T follicular helper cell (primary cell): ENCODE measurements around the gene TAMM41.
"Not testable (repeated sequence)": the region's sequence is repeated elsewhere in the genome, so short reads cannot be mapped to it uniquely, and the experiment has no call there.

ENCODE experiments used
- DNase-seq: peaks from one replicate; pipeline ENCODE4 v3.0.0-alpha.2; 2020; ENCODE audit warnings: low read depth

TAMM41 gene

DNA sequence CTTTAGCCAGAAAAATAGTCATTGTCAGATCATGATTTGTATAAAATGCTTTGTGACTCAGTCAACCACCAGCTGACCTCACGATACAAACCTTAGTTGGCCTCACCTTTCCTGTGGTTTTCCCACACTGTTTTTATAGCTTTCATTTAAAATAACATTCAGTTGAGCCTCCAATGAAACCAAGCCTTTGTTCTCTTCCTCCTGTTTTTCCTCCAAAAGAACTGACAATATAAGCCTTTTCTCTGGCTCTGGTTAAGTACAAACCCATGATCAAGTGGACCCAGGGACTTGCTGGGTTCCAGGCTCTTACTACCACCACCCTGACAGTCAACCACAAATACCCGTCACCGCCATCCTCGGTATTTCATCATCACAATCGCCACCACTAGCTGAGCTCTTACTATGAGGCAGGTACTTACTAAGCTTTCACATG is 81.7 kb downstream of the TAMM41 start:
- no peak for DNase-seq

DNA sequence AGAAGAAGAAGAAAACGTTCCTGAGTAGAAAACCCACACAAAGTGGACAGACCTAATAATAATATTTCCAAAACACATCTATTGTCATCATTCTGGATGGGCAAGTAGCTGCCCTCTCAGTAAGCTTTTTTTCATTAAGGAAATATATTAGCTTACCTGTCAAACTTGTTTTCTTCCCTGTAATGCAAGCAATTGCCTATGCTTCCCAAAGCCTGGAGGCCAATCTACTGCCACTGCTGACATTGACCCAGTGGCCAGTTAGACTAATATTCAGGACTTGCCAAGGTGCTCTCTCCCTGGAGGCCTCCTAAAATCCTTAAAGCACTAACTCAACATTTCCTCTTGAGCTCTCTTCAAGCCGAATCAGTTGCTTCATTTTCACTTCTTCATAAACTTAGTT is 86.7 kb downstream of the TAMM41 start:
- DNase-seq, result no peak

DNA sequence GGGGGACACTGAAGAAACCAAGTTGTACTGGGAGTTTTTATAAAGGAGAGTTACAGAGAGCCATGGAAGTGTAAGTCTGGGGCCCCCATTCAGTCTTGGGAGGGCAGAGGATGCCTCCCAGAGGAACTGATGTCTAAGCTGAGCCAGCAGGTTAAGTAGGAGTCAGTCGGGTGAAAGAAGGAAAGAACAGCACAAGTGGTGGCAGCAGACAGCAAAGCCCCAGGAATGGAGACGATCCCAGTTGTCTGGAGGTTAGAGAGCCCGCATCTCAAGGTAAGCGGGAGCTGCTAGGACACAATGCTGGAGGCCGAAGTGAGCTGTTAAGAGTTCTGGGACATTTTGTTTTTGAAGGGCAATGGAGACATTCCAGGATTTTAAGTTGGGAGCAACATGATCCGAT is 88.8 kb downstream of the TAMM41 start:
- no peak for DNase-seq

DNA sequence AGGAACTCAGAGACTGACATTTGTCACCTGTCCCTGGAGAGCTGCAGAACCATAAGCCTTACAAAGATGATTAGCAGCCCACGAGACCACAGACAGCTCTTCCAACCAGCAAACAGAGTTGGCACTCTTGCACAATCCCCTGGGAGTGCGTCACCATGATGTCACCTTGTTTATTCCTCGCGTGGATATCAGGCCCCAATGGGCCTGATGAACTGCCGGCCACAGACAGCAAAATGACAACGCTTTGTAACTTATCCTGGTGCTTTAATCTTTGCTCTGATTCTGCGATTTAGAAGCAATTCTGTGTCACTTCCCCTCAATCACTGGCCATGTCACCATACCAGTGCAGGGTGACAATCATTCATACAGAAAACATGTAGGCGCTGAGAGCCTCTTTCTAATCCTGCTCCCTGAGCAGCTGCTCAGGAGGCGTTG is 89.2 kb downstream of the TAMM41 start:
- no peak for DNase-seq

DNA sequence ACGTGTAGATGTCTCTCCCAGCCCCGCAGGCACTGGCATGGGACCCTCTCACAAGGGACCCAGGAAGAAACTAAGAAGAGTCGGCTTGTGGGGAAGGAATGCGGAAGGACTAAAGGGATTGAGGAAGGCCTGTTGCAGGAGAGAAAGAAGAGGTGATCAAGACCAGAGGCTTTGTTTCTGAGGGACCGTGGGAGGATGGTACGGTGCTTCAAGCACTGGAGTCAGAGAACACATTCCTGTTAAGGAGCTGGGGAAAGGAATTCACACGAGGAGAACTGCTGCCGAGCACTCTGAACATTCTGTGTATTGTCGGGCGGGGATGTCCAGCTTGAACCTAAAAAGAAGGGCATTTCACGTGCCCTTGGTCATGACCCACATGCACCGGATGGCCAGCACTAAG is 91.4 kb downstream of the TAMM41 start:
- no peak for DNase-seq

DNA sequence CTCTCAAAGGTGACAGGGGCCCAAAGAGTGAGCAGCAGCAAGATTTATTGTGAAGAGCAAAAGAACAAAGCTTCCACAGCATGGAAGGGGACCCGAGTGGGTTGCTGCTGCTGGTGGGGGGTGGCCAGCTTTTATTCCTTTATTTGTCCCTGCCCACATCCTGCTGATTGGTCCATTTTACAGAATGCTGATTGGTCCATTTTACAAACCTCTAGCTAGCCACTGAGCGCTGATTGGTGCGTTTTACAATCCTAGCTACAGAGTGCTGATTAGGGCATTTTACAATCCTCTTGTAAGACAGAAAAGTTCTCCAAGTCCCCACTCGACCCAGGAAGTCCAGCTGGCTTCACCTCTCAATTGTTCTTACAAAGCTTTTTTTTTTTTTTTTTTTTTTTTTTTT is 94.4 kb downstream of the TAMM41 start:
- DNase-seq, result not testable (repeated sequence)

DNA sequence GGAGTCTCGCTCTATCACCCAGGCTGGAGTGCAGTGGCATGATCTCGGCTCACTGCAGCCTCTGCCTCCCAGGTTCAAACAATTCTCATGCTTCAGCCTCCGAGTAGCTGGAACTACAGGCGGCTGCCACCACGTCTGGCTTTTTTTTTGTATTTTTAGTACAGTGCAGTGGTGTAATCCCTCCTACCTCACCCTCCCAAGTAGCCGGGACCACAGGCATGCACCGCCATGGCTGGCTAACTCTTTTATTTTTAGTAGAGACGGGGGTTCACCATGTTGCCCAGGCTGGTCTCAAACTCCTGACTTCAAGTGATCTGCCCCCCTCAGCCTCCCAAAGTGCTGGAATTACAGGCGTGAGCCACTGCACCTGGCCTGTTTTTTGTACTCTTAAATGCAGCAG is 98.4 kb downstream of the TAMM41 start:
- DNase-seq, result not testable (repeated sequence)
